GM12891 (cell line): ENCODE measurements around the gene SOWAHD.

Experiments
- POLR2A ChIP-seq: IDR thresholded peaks from 2 replicates; pipeline ENCODE4 v1.6.1; 2011; ENCODE audit warnings: low read depth, low read length, control low read depth
- POLR2AphosphoS5 ChIP-seq: IDR thresholded peaks from 2 replicates; pipeline ENCODE4 v1.6.1; 2011; ENCODE audit warnings: low read depth, low read length, control low read depth

GRCh38 chrX:119728487-119728886 lies 29.9 kb upstream of the SOWAHD start:
- TF ChIP-seq POLR2AphosphoS5: no peak
- no peak for TF ChIP-seq POLR2A
